Measurements from ENCODE around the gene OVAAL. TPM values are rescaled to one million over a fixed set of nuclear protein-coding genes. Genes with fewer than 3 reads are reported as not detected.

The OVAAL gene
- not detected for total RNA-seq

DNA sequence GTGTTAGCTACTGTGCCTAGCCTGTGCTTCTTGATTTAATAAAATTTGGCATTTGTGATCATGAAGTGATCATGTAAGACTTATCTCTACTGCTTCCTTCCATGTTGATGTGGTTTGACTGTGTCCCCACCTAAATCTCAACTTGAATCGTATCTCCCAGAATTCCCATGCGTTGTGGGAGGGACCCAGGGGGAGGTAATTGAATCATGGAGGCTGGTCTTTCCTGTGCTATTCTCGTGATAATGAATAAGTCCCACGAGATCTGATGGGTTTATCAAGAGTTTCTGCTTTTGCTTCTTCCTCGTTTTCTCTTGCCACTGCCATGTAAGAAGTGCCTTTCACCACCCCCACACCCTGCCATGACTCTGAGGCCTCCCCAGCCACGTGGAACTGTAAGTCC is at the start of gene OVAAL:
TSS of gene OVAAL (plus strand) at position 301 of the 400 bp plus-strand sequence.
- Histone ChIP-seq H3K4me3 (ENCODE audit: low read length in 3 of 3) (no peak within 1 kb of the TSS), H3K4me1 (ENCODE audit: control insufficient read depth in 3 of 3, insufficient read depth in 3 of 3, low read length in 3 of 3) (peaks cover 0 to 8% (median 7%) of the 10 kb centered on the region in 3 donors), H3K9me3 (ENCODE audit: control insufficient read depth in 3 of 3, low read length in 3 of 3) (no peaks in the 10 kb centered on the region), H3K9ac (ENCODE audit: low read depth in 1 of 3, low read length in 3 of 3) (no peak within 1 kb of the TSS), H3K27ac (ENCODE audit: low read depth, low read length) (no peak within 1 kb of the TSS), H3K36me3 (ENCODE audit: control insufficient read depth in 3 of 3, insufficient read depth in 3 of 3, low read length in 3 of 3) (no peaks in the 10 kb centered on the region), H3K27me3 (ENCODE audit: control insufficient read depth in 3 of 3, insufficient read depth in 3 of 3, low read length in 3 of 3) (no peaks in the 10 kb centered on the region)

DNA sequence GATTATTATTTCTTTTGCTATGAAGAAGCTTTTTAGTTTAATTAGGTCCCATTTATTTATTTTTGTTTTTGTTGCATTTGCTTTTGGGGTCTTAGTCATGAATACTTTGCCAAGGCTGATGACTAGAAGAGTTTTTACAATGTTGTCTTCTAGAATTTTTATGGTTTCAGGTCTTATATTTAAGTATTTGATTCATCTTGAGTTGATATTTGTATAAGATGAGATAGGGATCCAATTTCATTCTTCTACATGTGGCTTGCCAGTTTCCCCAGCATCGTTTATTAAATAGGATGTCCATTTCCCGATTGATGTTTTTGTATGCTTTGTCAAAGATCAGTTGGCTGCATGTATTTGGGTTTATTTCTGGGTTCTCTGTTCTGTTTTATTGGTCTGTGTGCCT is 47.9 kb upstream of the OVAAL start:
- Histone ChIP-seq H3K9ac (ENCODE audit: low read depth in 1 of 3, low read length in 3 of 3) (no peak overlapping the region), H3K36me3 (ENCODE audit: control insufficient read depth in 3 of 3, insufficient read depth in 3 of 3, low read length in 3 of 3) (no peaks in the 10 kb centered on the region), H3K4me1 (ENCODE audit: control insufficient read depth in 3 of 3, insufficient read depth in 3 of 3, low read length in 3 of 3) (peaks cover 0 to 3% (median 0%) of the 10 kb centered on the region in 3 donors), H3K27ac (ENCODE audit: low read depth, low read length) (no peak overlapping the region), H3K27me3 (ENCODE audit: control insufficient read depth in 3 of 3, insufficient read depth in 3 of 3, low read length in 3 of 3) (no peaks in the 10 kb centered on the region), H3K9me3 (ENCODE audit: control insufficient read depth in 3 of 3, low read length in 3 of 3) (no peaks in the 10 kb centered on the region), H3K4me3 (ENCODE audit: low read length in 3 of 3) (no peak overlapping the region)

GRCh38 chr1:180513531-180513930 is 45.2 kb upstream of the OVAAL start:
- no peaks in the 10 kb centered on the region for H3K27me3 ChIP-seq (ENCODE audit: control insufficient read depth in 3 of 3, insufficient read depth in 3 of 3, low read length in 3 of 3)
- no peak overlapping the region for H3K9ac ChIP-seq (ENCODE audit: low read depth in 1 of 3, low read length in 3 of 3)
- no peak overlapping the region for H3K27ac ChIP-seq (ENCODE audit: low read depth, low read length)
- H3K4me1 ChIP-seq (ENCODE audit: control insufficient read depth in 3 of 3, insufficient read depth in 3 of 3, low read length in 3 of 3) = peaks cover 0 to 3% (median 3%) of the 10 kb centered on the region in 3 donors
- H3K36me3 ChIP-seq (ENCODE audit: control insufficient read depth in 3 of 3, insufficient read depth in 3 of 3, low read length in 3 of 3) = no peaks in the 10 kb centered on the region
- no peaks in the 10 kb centered on the region for H3K9me3 ChIP-seq (ENCODE audit: control insufficient read depth in 3 of 3, low read length in 3 of 3)
- H3K4me3 ChIP-seq (ENCODE audit: low read length in 3 of 3) = no peak overlapping the region

DNA sequence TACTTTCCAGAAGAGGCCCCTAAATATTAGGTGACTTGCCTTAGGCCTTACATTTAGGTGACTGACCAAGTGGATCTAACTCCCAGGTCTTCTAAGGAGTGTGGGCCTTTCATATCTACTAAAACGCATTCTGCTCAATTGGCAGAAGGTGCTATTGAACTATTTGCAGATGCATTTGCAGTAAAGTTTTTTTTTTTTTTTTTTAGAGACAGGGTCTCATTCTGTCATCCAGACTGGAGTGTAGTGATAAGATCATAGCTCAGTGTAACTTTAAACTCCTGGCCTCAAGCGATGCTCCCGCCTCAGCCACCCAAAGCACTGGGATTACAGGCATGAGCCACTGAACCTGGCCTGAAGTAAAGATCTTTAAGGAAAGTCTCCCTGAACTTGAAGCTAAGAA is 43.4 kb upstream of the OVAAL start:
- peaks cover 3% of the 10 kb centered on the region in 3 donors for H3K4me1 ChIP-seq (ENCODE audit: control insufficient read depth in 3 of 3, insufficient read depth in 3 of 3, low read length in 3 of 3)
- H3K4me3 ChIP-seq (ENCODE audit: low read length in 3 of 3) = no peak overlapping the region
- no peaks in the 10 kb centered on the region for H3K9me3 ChIP-seq (ENCODE audit: control insufficient read depth in 3 of 3, low read length in 3 of 3)
- no peaks in the 10 kb centered on the region for H3K27me3 ChIP-seq (ENCODE audit: control insufficient read depth in 3 of 3, insufficient read depth in 3 of 3, low read length in 3 of 3)
- no peaks in the 10 kb centered on the region for H3K36me3 ChIP-seq (ENCODE audit: control insufficient read depth in 3 of 3, insufficient read depth in 3 of 3, low read length in 3 of 3)
- no peak overlapping the region for H3K9ac ChIP-seq (ENCODE audit: low read depth in 1 of 3, low read length in 3 of 3)
- H3K27ac ChIP-seq (ENCODE audit: low read depth, low read length) = no peak overlapping the region

- Histone ChIP-seq H3K27me3 (ENCODE audit: control insufficient read depth in 3 of 3, insufficient read depth in 3 of 3, low read length in 3 of 3) (no peaks in the 10 kb centered on the region), H3K4me1 (ENCODE audit: control insufficient read depth in 3 of 3, insufficient read depth in 3 of 3, low read length in 3 of 3) (peaks cover 3% of the 10 kb centered on the region in 3 donors), H3K9ac (ENCODE audit: low read depth in 1 of 3, low read length in 3 of 3) (no peak overlapping the region), H3K9me3 (ENCODE audit: control insufficient read depth in 3 of 3, low read length in 3 of 3) (no peaks in the 10 kb centered on the region), H3K36me3 (ENCODE audit: control insufficient read depth in 3 of 3, insufficient read depth in 3 of 3, low read length in 3 of 3) (no peaks in the 10 kb centered on the region), H3K4me3 (ENCODE audit: low read length in 3 of 3) (no peak overlapping the region), H3K27ac (ENCODE audit: low read depth, low read length) (no peak overlapping the region)
Observed at GRCh38 chr1:180515857-180516388, 42.8 kb upstream of the OVAAL start.

GRCh38 chr1:180519846-180520245 is 38.9 kb upstream of the OVAAL start:
- H3K36me3 ChIP-seq (ENCODE audit: control insufficient read depth in 3 of 3, insufficient read depth in 3 of 3, low read length in 3 of 3) = no peaks in the 10 kb centered on the region
- no peak overlapping the region for H3K9ac ChIP-seq (ENCODE audit: low read depth in 1 of 3, low read length in 3 of 3)
- H3K4me3 ChIP-seq (ENCODE audit: low read length in 3 of 3) = no peak overlapping the region
- H3K4me1 ChIP-seq (ENCODE audit: control insufficient read depth in 3 of 3, insufficient read depth in 3 of 3, low read length in 3 of 3) = peaks cover 18 to 24% (median 19%) of the 10 kb centered on the region in 3 donors
- peaks cover 0 to 2% (median 0%) of the 10 kb centered on the region in 3 donors for H3K9me3 ChIP-seq (ENCODE audit: control insufficient read depth in 3 of 3, low read length in 3 of 3)
- H3K27me3 ChIP-seq (ENCODE audit: control insufficient read depth in 3 of 3, insufficient read depth in 3 of 3, low read length in 3 of 3) = no peaks in the 10 kb centered on the region
- no peak overlapping the region for H3K27ac ChIP-seq (ENCODE audit: low read depth, low read length)

DNA sequence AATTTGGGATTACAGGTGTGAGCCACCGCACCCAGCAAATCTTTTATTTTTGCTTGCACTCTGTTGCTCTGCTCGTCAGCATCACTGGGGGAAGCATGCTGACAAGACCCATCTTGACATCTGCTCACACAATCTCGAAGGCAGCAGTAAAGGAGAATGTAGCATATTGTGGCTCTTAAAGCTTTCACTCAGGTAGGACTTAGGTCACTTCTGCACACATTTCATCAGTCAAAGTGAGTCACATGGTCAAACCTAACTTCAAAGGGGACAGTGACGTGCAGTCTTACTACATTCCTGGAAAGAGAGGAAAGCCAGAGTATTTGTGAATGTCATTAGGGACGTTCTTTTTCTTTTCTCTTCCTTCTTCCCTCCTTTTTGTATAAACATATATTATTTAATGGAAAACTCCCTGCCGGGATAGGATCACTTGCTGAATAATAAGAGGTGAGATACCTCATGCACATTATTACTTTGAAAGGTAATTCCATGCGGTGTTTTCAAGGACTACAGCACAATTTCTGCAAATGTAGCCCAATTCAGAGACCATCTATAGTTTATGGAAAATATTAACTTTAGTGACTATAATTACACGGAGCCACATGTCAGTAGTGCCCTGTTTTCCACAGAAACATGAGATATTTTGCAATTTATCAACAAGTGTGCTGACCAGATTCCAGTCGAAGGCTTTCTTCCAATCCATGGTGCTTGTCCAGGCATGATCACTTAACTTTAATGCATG is 37.1 kb upstream of the OVAAL start:
- no peak overlapping the region for H3K27ac ChIP-seq (ENCODE audit: low read depth, low read length)
- H3K4me3 ChIP-seq (ENCODE audit: low read length in 3 of 3) = peak overlapping the region in 1 of 3 donors; percentile 34
- peaks cover 15 to 35% (median 17%) of the 10 kb centered on the region in 3 donors for H3K4me1 ChIP-seq (ENCODE audit: control insufficient read depth in 3 of 3, insufficient read depth in 3 of 3, low read length in 3 of 3)
- no peaks in the 10 kb centered on the region for H3K27me3 ChIP-seq (ENCODE audit: control insufficient read depth in 3 of 3, insufficient read depth in 3 of 3, low read length in 3 of 3)
- peaks cover 0 to 2% (median 0%) of the 10 kb centered on the region in 3 donors for H3K9me3 ChIP-seq (ENCODE audit: control insufficient read depth in 3 of 3, low read length in 3 of 3)
- peak overlapping the region in 1 of 3 donors; percentile 62 for H3K9ac ChIP-seq (ENCODE audit: low read depth in 1 of 3, low read length in 3 of 3)
- H3K36me3 ChIP-seq (ENCODE audit: control insufficient read depth in 3 of 3, insufficient read depth in 3 of 3, low read length in 3 of 3) = no peaks in the 10 kb centered on the region

DNA sequence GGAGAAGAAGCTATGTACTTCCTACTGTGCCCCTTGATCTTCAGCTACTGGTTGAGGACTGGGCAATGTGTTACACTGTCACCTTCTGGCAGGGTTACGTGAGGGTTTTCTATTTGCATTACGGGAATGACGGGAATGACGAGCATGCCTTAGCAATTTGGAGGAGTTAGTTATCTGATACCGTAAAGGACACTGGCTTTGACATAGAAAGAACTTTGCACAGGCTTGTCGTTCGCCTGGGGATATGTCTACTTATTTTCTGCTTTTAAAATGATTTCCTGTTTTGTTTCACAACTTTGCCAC is 36.6 kb upstream of the OVAAL start:
- no peaks in the 10 kb centered on the region for H3K36me3 ChIP-seq (ENCODE audit: control insufficient read depth in 3 of 3, insufficient read depth in 3 of 3, low read length in 3 of 3)
- peaks cover 0 to 2% (median 0%) of the 10 kb centered on the region in 3 donors for H3K9me3 ChIP-seq (ENCODE audit: control insufficient read depth in 3 of 3, low read length in 3 of 3)
- peak overlapping the region in 1 of 3 donors; percentile 62 for H3K9ac ChIP-seq (ENCODE audit: low read depth in 1 of 3, low read length in 3 of 3)
- H3K27me3 ChIP-seq (ENCODE audit: control insufficient read depth in 3 of 3, insufficient read depth in 3 of 3, low read length in 3 of 3) = no peaks in the 10 kb centered on the region
- peaks cover 15 to 38% (median 17%) of the 10 kb centered on the region in 3 donors for H3K4me1 ChIP-seq (ENCODE audit: control insufficient read depth in 3 of 3, insufficient read depth in 3 of 3, low read length in 3 of 3)
- H3K27ac ChIP-seq (ENCODE audit: low read depth, low read length) = no peak overlapping the region
- peak overlapping the region in 1 of 3 donors; percentile 34 for H3K4me3 ChIP-seq (ENCODE audit: low read length in 3 of 3)

DNA sequence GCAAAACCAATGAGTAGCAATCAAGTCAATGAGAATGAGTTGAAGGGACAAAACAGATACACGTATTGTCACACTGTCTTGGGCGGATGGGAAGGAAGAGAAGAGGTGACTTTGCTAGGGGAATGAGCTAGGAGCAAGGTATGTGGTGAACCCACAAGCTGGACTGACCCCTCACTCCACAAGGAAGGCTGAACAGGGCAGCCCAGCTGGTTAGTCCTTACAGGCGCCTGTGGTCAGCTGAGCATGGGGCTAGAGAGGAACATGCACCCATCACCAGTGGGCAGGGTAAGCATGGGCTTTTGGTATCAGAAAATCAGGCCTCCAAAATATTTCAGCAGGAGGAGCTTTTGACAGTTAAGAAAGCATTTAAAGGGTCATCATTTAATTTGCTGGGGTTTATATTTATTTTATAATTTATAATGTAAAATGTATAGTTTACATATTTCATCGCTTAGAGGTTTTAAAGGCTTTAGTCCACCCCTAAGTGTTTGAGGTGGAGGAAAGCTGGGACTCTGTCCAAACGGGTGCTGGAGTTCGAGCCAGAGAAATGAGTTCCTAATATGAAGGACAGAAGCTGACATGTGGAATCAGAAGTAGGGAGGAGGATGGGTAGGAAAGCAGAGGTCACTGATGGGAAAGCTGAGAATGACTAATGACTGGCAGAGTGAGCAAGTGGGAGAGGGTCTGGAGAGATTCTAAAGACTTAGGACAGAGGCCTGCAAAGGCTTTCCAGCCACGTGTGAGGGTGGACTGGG is 34.4 kb upstream of the OVAAL start:
- Histone ChIP-seq H3K27ac (ENCODE audit: low read depth, low read length) (no peak overlapping the region), H3K4me3 (ENCODE audit: low read length in 3 of 3) (no peak overlapping the region), H3K4me1 (ENCODE audit: control insufficient read depth in 3 of 3, insufficient read depth in 3 of 3, low read length in 3 of 3) (peaks cover 17 to 40% (median 19%) of the 10 kb centered on the region in 3 donors), H3K27me3 (ENCODE audit: control insufficient read depth in 3 of 3, insufficient read depth in 3 of 3, low read length in 3 of 3) (no peaks in the 10 kb centered on the region), H3K9ac (ENCODE audit: low read depth in 1 of 3, low read length in 3 of 3) (no peak overlapping the region), H3K36me3 (ENCODE audit: control insufficient read depth in 3 of 3, insufficient read depth in 3 of 3, low read length in 3 of 3) (no peaks in the 10 kb centered on the region), H3K9me3 (ENCODE audit: control insufficient read depth in 3 of 3, low read length in 3 of 3) (peaks cover 0 to 2% (median 0%) of the 10 kb centered on the region in 3 donors)
